ENCODE results near the gene SLC66A2.

DNA sequence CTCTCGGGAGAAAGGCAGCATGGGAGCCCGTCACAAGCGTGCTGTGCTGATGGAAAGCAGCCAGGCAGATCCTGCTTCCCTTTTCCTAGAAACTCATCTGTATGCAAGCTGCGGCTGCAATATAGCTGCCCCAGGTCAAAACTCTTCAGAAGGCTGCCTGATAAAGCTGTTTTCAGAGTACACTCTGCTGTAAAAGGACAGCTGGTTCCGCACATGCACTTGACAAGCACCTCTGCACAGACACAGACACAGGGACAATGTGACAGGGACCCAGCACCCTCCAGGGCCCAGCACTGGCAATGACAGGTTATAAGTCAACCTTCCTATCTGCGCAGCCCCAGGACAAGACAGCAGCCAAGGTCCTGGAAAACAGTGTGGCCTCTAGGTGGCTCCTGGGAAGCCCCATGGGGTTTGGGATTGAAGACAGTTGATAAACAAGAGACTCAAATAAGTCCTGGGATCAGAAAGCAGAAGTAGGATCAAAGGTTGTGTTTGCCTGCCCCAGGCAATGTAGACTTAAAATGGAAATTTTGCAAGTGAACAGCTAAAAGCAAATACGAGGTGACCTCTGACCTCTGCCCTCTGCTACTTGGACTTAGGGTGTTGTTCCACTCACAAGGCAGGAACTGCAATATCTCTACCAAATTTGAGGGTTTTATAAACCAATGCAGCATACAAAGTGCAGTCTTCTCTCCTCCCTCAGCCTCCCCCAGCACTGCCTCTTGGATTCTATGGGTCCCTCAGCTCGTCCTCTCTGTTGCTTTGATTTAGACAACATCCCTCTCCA, 16.9 kb downstream of the SLC66A2 start:
- TF ChIP-seq, protein P1, sequence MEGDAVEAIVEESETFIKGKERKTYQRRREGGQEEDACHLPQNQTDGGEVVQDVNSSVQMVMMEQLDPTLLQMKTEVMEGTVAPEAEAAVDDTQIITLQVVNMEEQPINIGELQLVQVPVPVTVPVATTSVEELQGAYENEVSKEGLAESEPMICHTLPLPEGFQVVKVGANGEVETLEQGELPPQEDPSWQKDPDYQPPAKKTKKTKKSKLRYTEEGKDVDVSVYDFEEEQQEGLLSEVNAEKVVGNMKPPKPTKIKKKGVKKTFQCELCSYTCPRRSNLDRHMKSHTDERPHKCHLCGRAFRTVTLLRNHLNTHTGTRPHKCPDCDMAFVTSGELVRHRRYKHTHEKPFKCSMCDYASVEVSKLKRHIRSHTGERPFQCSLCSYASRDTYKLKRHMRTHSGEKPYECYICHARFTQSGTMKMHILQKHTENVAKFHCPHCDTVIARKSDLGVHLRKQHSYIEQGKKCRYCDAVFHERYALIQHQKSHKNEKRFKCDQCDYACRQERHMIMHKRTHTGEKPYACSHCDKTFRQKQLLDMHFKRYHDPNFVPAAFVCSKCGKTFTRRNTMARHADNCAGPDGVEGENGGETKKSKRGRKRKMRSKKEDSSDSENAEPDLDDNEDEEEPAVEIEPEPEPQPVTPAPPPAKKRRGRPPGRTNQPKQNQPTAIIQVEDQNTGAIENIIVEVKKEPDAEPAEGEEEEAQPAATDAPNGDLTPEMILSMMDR (IDR thresholded peaks at IDR 0.05 in 8 of 11, conservative IDR thresholded peaks at IDR 0.05 in 3 of 11) = no peak
- no peak for TF ChIP-seq POLR2AphosphoS5 (IDR thresholded peaks at IDR 0.05)
- no peak for TF ChIP-seq POLR2A (IDR thresholded peaks at IDR 0.05)
